SK-N-SH (cell line): Measurements from ENCODE around the gene RANBP9.

ENCODE experiments used
- CHD2 ChIP-seq: fragments of 150-350 bp; IDR thresholded peaks from 2 replicates; pipeline ENCODE4 v1.6.1; 2018; ENCODE audit warnings: low read length; ENCODE audit not compliant: partially characterized antibody
- EZH2phosphoT487 ChIP-seq: fragments of 200-600 bp; sonication (generic); IDR thresholded peaks from 2 replicates; pipeline ENCODE4 v1.6.1; 2017; ENCODE audit warnings: low read depth, mixed run types, mild to moderate bottlenecking, antibody characterized with exemption, moderate library complexity, borderline replicate concordance
- GABPA ChIP-seq: IDR thresholded peaks from 2 replicates; pipeline ENCODE4 v1.4.0; 2012; ENCODE audit warnings: low read depth, mild to moderate bottlenecking
- POLR2AphosphoS5 ChIP-seq: IDR thresholded peaks from 2 replicates; pipeline ENCODE4 v1.6.1; 2012; ENCODE audit warnings: low read depth, low read length
- SIN3A ChIP-seq: IDR thresholded peaks from 2 replicates; pipeline ENCODE4 v1.6.1; 2012; ENCODE audit warnings: low read depth, mild to moderate bottlenecking, low read length, moderate library complexity, borderline replicate concordance
- SMC3 ChIP-seq: IDR thresholded peaks from 2 replicates; pipeline ENCODE4 v1.6.1; 2012; ENCODE audit warnings: low read depth, low read length, improper control_type of control experiment
- YY1 ChIP-seq: IDR thresholded peaks from 2 replicates; pipeline ENCODE4 v1.4.0; 2012; ENCODE audit warnings: low read depth, mild to moderate bottlenecking
- TF ChIP-seq, protein P1 (sequence below): fragments of 200-600 bp; sonication (generic); IDR thresholded peaks from 2 replicates; pipeline ENCODE4 v1.6.1; 2017; ENCODE audit warnings: antibody characterized with exemption, mild to moderate bottlenecking, moderate library complexity

GRCh38 chr6:13597073-13597472 is 114.6 kb downstream of the RANBP9 start:
- TF ChIP-seq, protein P1, sequence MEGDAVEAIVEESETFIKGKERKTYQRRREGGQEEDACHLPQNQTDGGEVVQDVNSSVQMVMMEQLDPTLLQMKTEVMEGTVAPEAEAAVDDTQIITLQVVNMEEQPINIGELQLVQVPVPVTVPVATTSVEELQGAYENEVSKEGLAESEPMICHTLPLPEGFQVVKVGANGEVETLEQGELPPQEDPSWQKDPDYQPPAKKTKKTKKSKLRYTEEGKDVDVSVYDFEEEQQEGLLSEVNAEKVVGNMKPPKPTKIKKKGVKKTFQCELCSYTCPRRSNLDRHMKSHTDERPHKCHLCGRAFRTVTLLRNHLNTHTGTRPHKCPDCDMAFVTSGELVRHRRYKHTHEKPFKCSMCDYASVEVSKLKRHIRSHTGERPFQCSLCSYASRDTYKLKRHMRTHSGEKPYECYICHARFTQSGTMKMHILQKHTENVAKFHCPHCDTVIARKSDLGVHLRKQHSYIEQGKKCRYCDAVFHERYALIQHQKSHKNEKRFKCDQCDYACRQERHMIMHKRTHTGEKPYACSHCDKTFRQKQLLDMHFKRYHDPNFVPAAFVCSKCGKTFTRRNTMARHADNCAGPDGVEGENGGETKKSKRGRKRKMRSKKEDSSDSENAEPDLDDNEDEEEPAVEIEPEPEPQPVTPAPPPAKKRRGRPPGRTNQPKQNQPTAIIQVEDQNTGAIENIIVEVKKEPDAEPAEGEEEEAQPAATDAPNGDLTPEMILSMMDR: no peak
- TF ChIP-seq POLR2AphosphoS5 (no peak), SMC3 (no peak), CHD2 (no peak), SIN3A (no peak), EZH2phosphoT487 (no peak), GABPA (no peak), YY1 (no peak)
